ENCODE measurements around the gene PLA2G2F.

GRCh38 chr1:20111452-20111851, 27.7 kb upstream of the PLA2G2F start:
- TF ChIP-seq SIN3A (IDR thresholded peaks at IDR 0.05; ENCODE audit: borderline replicate concordance, insufficient read depth, low read length) (no peak), REST (IDR thresholded peaks at IDR 0.05; ENCODE audit: insufficient read depth in 1 of 2, low read depth in 2 of 2, low read length in 2 of 2) (no peak), POLR2AphosphoS5 (IDR thresholded peaks at IDR 0.05; ENCODE audit: low read depth, low read length) (no peak), TAF1 (IDR thresholded peaks at IDR 0.05; ENCODE audit: borderline replicate concordance, insufficient read depth, low read length) (no peak), FOXP2 (optimal IDR thresholded peaks at IDR 0.05; ENCODE audit: borderline replicate concordance, extremely low read depth, extremely low read length, insufficient read depth) (no peak)

Measured in PFSK-1 (cell line).